ENCODE measurements around the gene CXCL11.
"Not testable (repeated sequence)": the region's sequence is repeated elsewhere in the genome, so short reads cannot be mapped to it uniquely, and the experiment has no call there.

Gene CXCL11

GRCh38 chr4:76035799-76036380, at the start of gene CXCL11:
CXCL11 (minus strand) TSS chr4:76036070; CDS start chr4:76035987, 83 bp downstream.
- DNase-seq = no peak

- DNase-seq = no peak
Observed at GRCh38 chr4:76084542-76084941, 48.7 kb upstream of the CXCL11 start.

- DNase-seq = no peak
Observed at GRCh38 chr4:76083386-76083988, 47.6 kb upstream of the CXCL11 start.

- DNase-seq = no peak
Observed at GRCh38 chr4:76078033-76078613, 42.3 kb upstream of the CXCL11 start.

GRCh38 chr4:76074993-76075600, 39.2 kb upstream of the CXCL11 start:
- DNase-seq = no peak

- DNase-seq = no peak
Observed at GRCh38 chr4:76074468-76074867, 38.6 kb upstream of the CXCL11 start, which contains the start of gene ART3. ART3 (plus strand) TSS chr4:76074709; CDS start chr4:76075890, 1,181 bp downstream.

GRCh38 chr4:76072760-76073159, 36.9 kb upstream of the CXCL11 start:
- no peak for DNase-seq

- DNase-seq = peak; percentile 30
Observed at GRCh38 chr4:76067652-76068286, 31.9 kb upstream of the CXCL11 start.

- DNase-seq = no peak
Observed at GRCh38 chr4:76066546-76066945, 30.7 kb upstream of the CXCL11 start.

- DNase-seq = no peak
Observed at GRCh38 chr4:76061982-76062381, 26.1 kb upstream of the CXCL11 start.

- no peak for DNase-seq
Observed at GRCh38 chr4:76061421-76061820, 25.6 kb upstream of the CXCL11 start.

GRCh38 chr4:76060506-76060905, 24.6 kb upstream of the CXCL11 start:
- no peak for DNase-seq

GRCh38 chr4:76059750-76060149, 23.9 kb upstream of the CXCL11 start:
- no peak for DNase-seq

- DNase-seq = no peak
Observed at GRCh38 chr4:76058888-76059426, 23.1 kb upstream of the CXCL11 start.

- DNase-seq = no peak
Observed at GRCh38 chr4:76058302-76058701, 22.4 kb upstream of the CXCL11 start.

GRCh38 chr4:76055421-76055820, 19.6 kb upstream of the CXCL11 start:
- DNase-seq = no peak

GRCh38 chr4:76055016-76055415, 19.1 kb upstream of the CXCL11 start:
- no peak for DNase-seq

GRCh38 chr4:76053730-76054129, 17.9 kb upstream of the CXCL11 start:
- no peak for DNase-seq

- not testable (repeated sequence) for DNase-seq
Observed at GRCh38 chr4:76050560-76051050, 14.7 kb upstream of the CXCL11 start.

GRCh38 chr4:76049860-76050416, 14.1 kb upstream of the CXCL11 start:
- not testable (repeated sequence) for DNase-seq

- DNase-seq = not testable (repeated sequence)
Observed at GRCh38 chr4:76044686-76045085, 8.8 kb upstream of the CXCL11 start.

- not testable (repeated sequence) for DNase-seq
Observed at GRCh38 chr4:76043306-76043705, 7.4 kb upstream of the CXCL11 start.

All from NCI-H1105 treated with DMSO at 0.1 percent for 48 hours (cell line).